CD4-positive, alpha-beta T cell treated with Interleukin-6 at 100 ng/mL for 8 hours (primary cell): ENCODE data around the gene STK39.
"Not testable (repeated sequence)": the region's sequence is repeated elsewhere in the genome, so short reads cannot be mapped to it uniquely, and the experiment has no call there.

Experiments used
- DNase-seq: peaks from one replicate; pipeline ENCODE4 v3.0.0-alpha.2; 2020; ENCODE audit warnings: mixed read lengths, low spot score

Gene STK39

GRCh38 chr2:168047091-168047690, 200.2 kb downstream of the STK39 start:
- DNase-seq, result no peak

- DNase-seq, result no peak
These were observed 202.8 kb downstream of the STK39 start for GRCh38 chr2:168044579-168044978.

DNA sequence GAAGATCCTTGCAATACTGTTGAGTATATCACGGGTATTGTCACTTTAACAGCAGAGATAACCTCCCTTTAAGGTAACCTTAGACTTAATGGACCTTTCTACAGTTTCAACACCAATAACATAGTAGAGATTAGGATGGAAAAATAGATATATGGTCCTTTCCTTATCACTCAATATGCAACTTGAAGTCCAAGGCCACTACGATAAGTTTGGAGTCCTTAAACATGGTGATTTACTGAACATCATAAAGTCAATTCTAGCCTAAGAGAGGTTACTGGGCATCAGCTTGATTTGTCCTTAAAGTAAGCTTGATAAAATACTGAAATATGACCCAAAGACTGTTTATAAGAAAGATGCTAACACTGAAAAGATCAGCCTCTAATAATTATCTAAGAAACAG, 203.2 kb downstream of the STK39 start:
- no peak for DNase-seq

- not testable (repeated sequence) for DNase-seq
These were observed 205.1 kb downstream of the STK39 start for GRCh38 chr2:168042127-168042824.

DNA sequence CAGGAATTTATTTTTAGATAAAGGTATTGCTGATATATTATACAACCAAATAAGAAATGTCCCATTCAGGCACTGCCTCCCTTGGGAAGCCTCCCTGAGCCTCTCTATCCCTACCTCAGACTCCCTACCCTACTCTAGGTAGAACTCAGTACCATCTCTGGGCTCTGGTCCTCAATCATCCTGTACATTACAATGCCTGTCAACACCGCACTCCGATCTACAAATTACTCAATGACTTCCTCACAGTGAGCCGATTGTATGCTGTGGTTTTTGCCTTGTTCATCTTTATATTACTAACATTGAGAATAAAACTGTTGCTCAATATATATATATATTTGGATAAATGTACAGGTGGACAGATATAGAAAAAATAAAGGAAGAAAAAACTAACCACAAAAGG, 207.5 kb downstream of the STK39 start:
- no peak for DNase-seq

GRCh38 chr2:168037778-168038177, 209.6 kb downstream of the STK39 start:
- no peak for DNase-seq

DNA sequence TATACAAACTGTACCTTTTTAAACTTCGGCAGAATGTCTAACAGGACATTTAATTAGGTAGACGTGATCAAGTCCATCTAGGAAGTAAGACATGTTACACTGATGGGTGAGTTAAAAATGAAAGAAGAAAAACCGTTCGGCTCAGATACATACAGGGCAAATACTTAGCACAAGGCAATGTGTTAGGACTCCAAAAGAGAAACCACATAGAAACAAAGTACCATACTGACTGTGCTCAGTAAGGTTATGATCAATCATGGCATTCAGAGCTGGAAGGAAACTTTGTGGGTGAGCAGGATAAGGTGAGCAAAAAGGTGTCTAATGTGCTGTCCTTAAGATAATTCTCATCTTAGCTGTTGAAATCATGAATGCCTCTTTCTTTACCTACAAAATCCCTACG, 211.9 kb downstream of the STK39 start:
- no peak for DNase-seq

DNA sequence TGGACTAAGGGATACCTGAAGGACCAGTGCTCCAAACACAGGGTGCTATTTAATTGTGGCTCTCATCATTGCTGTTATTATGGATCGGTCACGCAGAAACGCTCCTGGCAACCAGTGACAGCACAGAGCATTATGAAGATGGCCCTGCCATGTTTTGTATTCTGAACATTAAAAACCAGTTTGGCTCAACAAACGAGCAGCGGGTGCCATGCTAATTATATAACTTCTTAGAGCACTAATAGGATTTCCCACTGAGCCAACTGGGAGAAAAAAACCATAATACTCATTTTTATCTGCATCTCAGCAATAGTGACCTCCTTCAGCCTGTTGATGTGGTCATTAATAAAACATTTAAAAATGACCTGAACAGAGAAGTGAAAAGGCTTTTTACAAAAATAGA, 212.8 kb downstream of the STK39 start:
- no peak for DNase-seq

DNA sequence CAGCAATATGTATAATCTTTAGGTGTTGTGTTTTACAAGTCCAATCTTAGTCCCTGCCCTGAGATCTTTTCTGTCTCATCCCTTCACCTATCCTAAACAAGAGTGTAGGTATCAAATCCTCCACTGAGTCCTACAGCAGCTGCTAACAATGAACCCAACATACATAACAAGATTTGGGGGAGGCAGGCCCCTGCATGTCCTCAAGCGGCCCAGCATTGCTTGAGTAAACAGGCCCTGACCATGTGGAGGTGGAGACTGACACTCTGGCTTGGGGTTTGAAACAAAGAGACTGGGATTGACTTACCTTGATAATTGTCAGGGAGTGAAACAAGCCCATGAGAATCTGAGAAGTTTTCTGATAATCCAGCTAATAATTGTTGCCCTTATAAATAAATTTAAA, 213.4 kb downstream of the STK39 start:
- DNase-seq, result no peak

DNA sequence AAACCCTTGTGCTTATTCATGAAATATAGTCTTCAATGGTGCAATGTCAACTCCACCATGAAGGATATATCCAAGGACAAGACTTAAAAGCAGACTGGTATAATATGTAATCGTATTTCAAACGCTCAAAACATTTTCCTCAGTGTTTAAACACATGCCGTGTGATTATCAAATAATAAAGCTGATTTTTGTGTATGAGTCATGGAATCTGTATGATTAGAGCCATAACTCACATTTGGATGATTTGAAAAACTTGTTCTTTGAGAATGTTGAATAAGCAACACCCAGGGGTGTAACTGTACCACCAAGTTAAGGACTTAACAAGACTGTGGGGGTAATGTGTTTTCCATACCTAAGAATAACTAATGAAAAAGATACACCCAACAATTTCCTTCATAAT, 215.3 kb downstream of the STK39 start:
- DNase-seq, result no peak

GRCh38 chr2:168030862-168031624, 216.4 kb downstream of the STK39 start:
- DNase-seq, result no peak

GRCh38 chr2:168029071-168029470, 218.3 kb downstream of the STK39 start:
- no peak for DNase-seq

DNA sequence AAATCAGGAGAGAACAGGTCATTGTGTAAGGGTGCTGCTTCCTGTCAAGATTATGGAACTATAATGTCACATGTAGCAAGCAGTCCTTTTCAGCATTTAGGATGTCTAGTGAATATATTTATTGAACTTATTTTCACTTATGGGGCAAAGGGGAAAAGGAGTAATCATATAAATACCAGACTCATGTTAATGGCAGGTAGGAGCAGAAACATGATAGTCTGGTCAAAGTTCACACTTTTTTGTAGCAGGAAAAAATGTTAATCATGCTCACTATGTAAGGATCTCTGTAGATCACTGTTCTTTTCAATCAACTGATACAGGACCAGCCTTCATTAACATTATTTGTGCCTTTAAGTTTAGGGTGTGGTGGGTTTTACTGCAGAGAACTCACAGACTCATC, 219.0 kb downstream of the STK39 start:
- no peak for DNase-seq

- DNase-seq, result no peak
These were observed 221.8 kb downstream of the STK39 start for GRCh38 chr2:168025487-168026202.

- DNase-seq, result no peak
These were observed 222.9 kb downstream of the STK39 start for GRCh38 chr2:168024459-168024858.

GRCh38 chr2:168021800-168022587, 225.4 kb downstream of the STK39 start:
- no peak for DNase-seq

DNA sequence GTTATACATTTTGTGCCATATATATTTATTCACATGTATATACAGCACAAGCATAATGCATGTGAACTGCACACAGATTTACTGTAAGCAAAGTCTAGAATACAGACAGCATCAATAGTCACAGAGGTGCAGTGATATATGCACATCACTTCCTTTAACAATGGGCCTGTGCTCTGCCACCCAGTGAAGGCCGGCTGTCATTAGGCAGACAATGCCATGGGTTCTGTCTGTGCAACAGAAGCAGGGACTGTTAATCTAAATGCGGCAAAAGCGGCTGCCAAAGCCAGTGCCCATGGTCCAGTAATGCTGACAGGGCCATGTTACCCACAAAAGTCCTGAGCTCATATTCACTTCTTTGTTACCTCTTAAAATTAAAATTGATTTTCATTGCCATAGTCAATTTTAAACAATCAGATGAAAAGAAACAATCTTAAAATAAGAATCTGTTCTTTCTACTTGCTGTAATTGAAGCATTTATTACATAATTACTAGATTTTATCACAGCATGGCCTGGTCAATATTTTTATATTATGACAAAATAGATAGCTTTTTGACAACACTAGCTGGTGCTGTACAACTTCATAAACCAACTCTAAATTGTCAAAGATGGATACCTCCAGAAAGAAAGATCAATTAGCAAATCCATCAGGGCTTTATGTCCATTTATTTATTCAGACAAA, 232.0 kb downstream of the STK39 start:
- no peak for DNase-seq

DNA sequence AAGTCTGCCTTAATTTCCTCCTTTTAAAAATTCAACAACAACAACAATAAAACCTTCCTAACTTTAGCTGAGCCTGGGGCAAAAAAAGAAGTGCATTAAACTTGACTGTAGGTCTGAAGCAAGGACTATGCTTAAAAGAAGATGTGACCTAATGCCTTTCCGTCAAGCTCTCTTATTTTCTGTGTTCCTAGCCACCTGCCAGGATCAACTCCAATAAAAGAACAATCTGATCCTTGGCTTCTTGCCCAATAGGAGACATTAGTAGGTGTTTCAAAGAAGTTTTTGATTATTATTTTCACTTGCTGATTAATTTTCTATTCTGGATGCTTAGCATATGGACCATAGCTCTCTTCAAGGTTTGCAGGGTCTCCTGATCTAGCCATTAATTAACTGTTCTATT, 237.5 kb downstream of the STK39 start:
- DNase-seq, result no peak

DNA sequence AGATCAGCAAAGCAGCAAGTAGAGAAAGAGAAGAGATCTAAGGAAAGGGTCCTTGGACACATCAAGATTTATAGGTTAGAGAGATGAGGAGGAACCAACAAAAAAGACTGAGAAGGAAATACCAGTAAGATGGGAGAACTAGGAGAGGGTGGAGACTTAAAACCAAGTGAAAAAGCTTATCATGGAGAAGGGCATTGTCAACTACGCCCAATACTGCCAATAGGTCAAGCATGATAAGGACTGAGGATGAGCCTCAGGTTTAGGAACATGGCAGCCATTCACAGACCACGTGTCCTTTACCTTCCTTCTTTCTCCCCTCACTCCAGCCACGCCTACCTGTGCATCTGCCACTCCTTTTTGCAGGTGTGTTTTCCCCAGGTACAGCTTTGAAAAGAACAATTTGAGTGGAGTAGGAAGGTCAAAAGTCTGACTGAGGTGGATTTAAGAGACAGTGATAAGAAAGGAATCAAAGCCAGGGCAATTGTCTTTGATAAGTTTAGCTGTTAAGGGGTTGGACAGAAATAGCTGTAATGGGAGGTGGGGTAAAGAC, 238.7 kb downstream of the STK39 start:
- no peak for DNase-seq

DNA sequence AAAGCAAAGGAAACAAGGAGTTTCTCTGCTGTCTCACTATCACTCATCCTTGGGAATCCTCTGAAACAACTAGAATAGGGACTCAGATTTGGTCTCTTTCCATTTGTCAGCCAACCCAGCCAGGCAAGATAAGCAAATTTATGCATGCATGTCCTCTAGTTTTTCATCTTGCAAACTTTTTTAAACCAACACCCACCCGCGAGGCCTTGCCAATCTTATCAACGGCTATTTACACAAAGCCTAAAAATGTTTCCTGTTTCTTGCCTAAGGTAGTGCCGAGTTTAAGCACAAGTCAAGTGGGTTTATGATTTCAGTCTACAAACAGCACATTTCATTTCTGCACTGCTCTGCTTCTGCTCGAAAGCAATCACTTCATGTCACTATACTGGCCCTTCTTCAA, 240.9 kb downstream of the STK39 start:
- no peak for DNase-seq

- DNase-seq, result no peak
These were observed 241.8 kb downstream of the STK39 start for GRCh38 chr2:168005586-168005985.
